IPS-18a (cell line): ENCODE results near the gene BCCIP.

Source experiments
- H3K27ac ChIP-seq: one replicate; pipeline ENCODE4 v1.5.1; 2013; ENCODE audit warnings: low read length
- H3K27me3 ChIP-seq: one replicate; pipeline ENCODE4 v1.6.1; 2013; ENCODE audit warnings: mild to moderate bottlenecking, low read length; ENCODE audit not compliant: control insufficient read depth, insufficient read depth
- H3K36me3 ChIP-seq: one replicate; pipeline ENCODE4 v1.6.1; 2013; ENCODE audit warnings: low read depth, low read length; ENCODE audit not compliant: control insufficient read depth
- H3K4me1 ChIP-seq: one replicate; pipeline ENCODE4 v1.6.1; 2013; ENCODE audit warnings: low read depth, low read length; ENCODE audit not compliant: control insufficient read depth
- H3K4me3 ChIP-seq: one replicate; pipeline ENCODE4 v1.5.1; 2013; ENCODE audit warnings: low read length
- H3K9ac ChIP-seq: one replicate; pipeline ENCODE4 v1.6.1; 2013; ENCODE audit warnings: mild to moderate bottlenecking, low read length, moderate library complexity
- H3K9me3 ChIP-seq: one replicate; pipeline ENCODE4 v1.6.1; 2013; ENCODE audit warnings: low read depth, low read length; ENCODE audit not compliant: control insufficient read depth

Gene BCCIP

GRCh38 chr10:125783408-125783807 is 39.9 kb upstream of the BCCIP start:
- H3K9me3 ChIP-seq = no peaks in the 10 kb centered on the region
- no peak overlapping the region for H3K9ac ChIP-seq
- H3K27ac ChIP-seq = no peak overlapping the region
- no peaks in the 10 kb centered on the region for H3K4me1 ChIP-seq
- H3K36me3 ChIP-seq = no peaks in the 10 kb centered on the region
- H3K4me3 ChIP-seq = no peak overlapping the region
- no peaks in the 10 kb centered on the region for H3K27me3 ChIP-seq

- Histone ChIP-seq H3K27ac (no peak overlapping the region), H3K9me3 (no peaks in the 10 kb centered on the region), H3K4me3 (no peak overlapping the region), H3K27me3 (no peaks in the 10 kb centered on the region), H3K4me1 (no peaks in the 10 kb centered on the region), H3K9ac (no peak overlapping the region), H3K36me3 (peaks cover under 1% of the 10 kb centered on the region)
These were observed 39.4 kb upstream of the BCCIP start for GRCh38 chr10:125783957-125784356.

DNA sequence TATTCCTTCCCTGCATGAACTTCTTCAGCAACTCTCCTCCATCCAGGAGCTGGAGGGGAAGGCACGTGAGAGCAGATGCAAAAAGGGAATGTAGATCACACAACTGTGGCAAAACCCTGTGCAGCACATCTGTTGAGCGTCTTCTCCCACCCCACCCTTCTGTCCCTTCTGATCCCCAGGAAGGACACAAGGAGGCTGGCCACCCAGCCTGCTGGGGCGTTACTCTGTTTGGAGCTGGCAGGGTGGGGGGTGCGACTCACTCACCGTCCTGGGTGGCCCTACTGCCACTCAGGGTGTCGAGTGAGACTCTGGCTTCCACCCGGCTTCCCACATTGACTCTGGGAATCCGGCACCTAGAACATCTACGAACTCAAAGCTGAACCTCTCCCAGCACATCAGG is 37.6 kb upstream of the BCCIP start:
- Histone ChIP-seq H3K9ac (no peak overlapping the region), H3K27me3 (no peaks in the 10 kb centered on the region), H3K27ac (no peak overlapping the region), H3K4me1 (no peaks in the 10 kb centered on the region), H3K36me3 (peaks cover 4% of the 10 kb centered on the region), H3K9me3 (no peaks in the 10 kb centered on the region), H3K4me3 (no peak overlapping the region)

DNA sequence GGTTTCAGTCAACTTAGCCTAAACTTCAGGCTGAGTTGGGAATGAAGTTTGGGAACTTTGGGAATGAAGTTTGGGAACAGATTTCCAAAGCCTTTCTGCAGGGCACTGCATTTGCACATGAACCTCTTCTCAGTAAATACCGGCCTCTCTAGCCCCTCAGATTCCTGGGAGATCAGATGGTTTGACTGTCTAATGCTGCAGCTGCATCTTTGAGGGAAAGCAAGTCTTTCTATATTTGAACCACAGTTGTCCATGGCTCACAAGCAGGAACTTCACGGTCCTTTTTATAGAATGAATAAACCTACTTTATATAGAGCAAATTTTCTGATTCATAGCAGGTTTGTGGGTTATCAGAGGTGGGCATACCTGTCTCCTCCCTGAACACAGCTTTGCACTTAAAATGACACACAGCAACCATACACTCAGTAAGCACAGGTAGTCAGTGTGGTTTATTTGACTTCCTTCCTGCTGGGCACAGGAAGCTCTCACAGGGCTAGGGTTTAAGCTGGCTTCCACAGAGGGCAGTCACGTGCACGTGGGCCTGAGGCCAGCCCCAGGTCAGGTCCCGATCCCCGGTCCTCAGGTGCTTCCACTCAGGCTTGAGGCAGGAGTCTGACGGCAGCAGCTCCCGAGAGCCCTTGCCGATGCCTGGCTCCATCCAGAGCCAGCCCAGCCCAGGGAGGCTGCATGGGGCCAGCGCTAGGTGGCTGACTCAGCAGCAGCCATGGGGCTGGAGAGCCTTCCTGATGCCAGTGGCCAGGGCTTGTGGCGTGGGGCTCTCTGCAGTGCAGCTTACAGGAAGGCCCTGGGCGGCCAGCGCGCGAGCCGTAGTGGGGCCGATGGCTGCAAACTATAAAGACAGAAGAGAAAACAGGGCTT is 35.0 kb upstream of the BCCIP start:
- no peak overlapping the region for H3K4me3 ChIP-seq
- H3K9me3 ChIP-seq = no peaks in the 10 kb centered on the region
- no peaks in the 10 kb centered on the region for H3K4me1 ChIP-seq
- no peak overlapping the region for H3K9ac ChIP-seq
- peaks cover 19% of the 10 kb centered on the region for H3K36me3 ChIP-seq
- H3K27me3 ChIP-seq = no peaks in the 10 kb centered on the region
- no peak overlapping the region for H3K27ac ChIP-seq

DNA sequence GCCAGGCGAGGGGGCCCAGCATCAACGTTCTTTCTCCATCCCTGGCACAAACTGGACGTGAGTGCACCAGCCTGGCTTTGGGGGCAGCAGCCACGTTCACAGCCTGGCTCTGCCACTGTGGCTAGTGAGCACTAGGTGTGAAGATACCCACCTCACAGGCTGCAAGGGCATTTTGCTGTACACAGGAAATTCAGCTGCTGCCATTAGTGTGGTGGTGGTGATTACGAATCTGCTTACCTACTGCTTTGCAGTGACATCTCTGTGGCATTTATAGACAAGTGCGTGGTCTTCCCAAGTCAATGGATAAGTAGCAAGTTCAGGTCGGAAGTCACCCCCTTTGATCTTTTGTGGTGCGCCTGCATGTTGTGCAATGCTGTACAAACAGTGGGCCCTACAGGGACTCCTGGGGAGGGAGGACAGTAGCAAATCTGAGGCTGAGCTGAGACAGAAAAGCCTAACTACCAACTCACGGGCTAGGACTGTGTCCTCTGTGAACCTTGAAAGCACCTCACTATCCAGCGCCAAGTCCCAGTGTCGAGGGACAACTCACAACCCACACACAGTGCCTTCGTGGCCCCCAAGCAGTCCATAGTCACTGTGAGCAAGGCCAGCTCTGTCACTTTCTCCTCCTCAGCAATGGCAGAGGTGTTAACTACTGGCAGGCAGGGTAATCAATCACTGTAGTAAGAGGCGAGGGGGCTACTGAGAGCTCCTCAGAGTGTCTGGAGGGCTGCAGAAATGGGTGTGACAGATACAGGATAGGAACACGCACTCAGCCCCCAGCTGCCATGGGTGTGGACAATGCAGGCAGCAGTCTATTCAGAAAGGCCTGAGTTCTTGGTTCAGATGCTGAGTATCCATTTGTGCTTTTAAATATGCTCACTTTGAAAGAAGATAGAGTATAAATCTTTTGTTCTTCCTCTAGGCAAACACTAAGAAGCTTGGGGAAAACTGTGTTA is 30.7 kb upstream of the BCCIP start:
- no peak overlapping the region for H3K4me3 ChIP-seq
- H3K4me1 ChIP-seq = no peaks in the 10 kb centered on the region
- H3K9ac ChIP-seq = no peak overlapping the region
- H3K27ac ChIP-seq = no peak overlapping the region
- H3K9me3 ChIP-seq = no peaks in the 10 kb centered on the region
- H3K36me3 ChIP-seq = peaks cover 39% of the 10 kb centered on the region
- no peaks in the 10 kb centered on the region for H3K27me3 ChIP-seq

DNA sequence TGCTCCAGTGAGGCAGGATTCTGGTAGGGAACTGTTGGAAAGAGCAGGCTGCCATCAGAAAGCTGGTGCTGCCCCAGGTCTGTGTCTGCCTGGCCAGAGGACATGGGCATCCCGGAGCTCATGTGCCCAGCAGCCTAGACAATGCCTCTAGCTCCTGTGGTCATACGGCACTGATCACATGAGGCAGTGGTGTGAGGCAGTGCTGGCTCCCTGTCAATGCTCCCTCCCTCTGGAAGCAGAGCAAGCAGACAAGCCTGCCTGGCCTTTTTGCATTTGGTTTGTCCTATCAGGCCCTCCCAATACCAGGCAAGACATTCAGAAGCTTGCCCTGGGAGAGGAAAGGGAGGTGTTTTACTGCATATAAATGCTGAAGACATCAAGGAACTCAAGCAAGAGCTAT is 28.2 kb upstream of the BCCIP start:
- no peak overlapping the region for H3K4me3 ChIP-seq
- H3K9ac ChIP-seq = no peak overlapping the region
- no peaks in the 10 kb centered on the region for H3K9me3 ChIP-seq
- no peaks in the 10 kb centered on the region for H3K27me3 ChIP-seq
- H3K27ac ChIP-seq = no peak overlapping the region
- peaks cover 34% of the 10 kb centered on the region for H3K36me3 ChIP-seq
- H3K4me1 ChIP-seq = no peaks in the 10 kb centered on the region

DNA sequence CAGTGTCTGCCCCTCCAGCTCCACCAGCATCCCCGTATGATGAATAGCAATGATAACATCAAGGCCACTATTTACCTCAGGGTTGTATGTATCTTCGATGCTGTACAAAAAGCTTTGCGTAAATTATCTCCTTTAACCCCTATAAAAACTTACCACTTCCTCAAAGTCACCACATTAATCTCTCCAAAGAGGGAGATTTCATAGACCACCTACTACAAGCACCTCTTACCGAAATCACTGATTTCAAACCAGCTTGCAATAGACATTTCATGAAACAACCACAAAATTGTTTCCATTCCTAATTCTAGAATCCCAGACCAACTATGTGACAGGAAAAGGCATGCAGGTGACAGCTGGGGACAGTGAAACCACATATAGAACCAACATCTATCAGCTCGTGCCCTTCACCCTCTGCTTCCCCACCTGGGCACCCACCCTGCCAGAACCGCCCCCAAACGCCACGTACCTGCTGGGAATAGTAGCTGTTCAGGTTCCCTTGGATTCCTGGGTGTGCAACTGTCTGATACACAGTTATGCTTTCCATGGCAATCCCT is 27.6 kb upstream of the BCCIP start:
- Histone ChIP-seq H3K27ac (no peak overlapping the region), H3K4me3 (no peak overlapping the region), H3K4me1 (no peaks in the 10 kb centered on the region), H3K9ac (no peak overlapping the region), H3K36me3 (peaks cover 34% of the 10 kb centered on the region), H3K9me3 (no peaks in the 10 kb centered on the region), H3K27me3 (no peaks in the 10 kb centered on the region)

GRCh38 chr10:125797424-125797823 is 25.9 kb upstream of the BCCIP start:
- no peak overlapping the region for H3K9ac ChIP-seq
- no peak overlapping the region for H3K27ac ChIP-seq
- no peaks in the 10 kb centered on the region for H3K9me3 ChIP-seq
- H3K27me3 ChIP-seq = no peaks in the 10 kb centered on the region
- H3K4me1 ChIP-seq = no peaks in the 10 kb centered on the region
- H3K4me3 ChIP-seq = no peak overlapping the region
- peaks cover 24% of the 10 kb centered on the region for H3K36me3 ChIP-seq

DNA sequence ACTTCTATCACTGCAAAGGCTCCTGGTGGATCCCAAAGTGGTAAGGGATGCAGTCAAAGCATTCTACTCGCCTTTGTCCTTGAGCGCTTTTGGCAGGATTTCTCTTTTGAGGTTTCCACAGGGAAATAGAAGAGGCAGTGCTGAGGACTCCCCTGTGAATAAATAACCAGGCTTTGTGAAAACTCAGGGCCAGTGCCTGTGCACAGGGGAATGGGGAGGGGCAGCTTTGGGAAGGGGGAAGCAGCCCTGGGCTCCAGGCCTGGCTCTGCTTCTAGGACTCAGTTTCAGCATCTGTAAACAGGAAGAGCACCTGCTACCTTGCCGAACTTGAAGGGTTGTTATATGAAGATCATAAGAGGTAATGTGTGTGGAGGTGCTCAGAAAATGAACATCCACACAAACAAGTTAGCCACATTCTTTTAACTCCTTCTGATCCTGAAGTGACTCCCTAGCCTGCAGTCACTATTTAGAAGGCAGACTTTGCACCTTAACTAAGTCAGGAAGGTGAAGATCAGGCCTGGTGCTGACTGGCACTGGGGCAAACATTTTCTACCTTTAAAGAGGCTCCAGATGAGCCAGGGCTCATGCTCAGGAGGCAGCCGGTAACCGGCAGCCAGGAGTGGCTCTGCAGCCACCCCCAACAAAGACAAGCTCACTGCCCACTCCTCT is 25.2 kb upstream of the BCCIP start:
- peaks cover 19% of the 10 kb centered on the region for H3K36me3 ChIP-seq
- no peak overlapping the region for H3K9ac ChIP-seq
- no peak overlapping the region for H3K27ac ChIP-seq
- no peaks in the 10 kb centered on the region for H3K27me3 ChIP-seq
- no peak overlapping the region for H3K4me3 ChIP-seq
- H3K9me3 ChIP-seq = no peaks in the 10 kb centered on the region
- H3K4me1 ChIP-seq = no peaks in the 10 kb centered on the region

DNA sequence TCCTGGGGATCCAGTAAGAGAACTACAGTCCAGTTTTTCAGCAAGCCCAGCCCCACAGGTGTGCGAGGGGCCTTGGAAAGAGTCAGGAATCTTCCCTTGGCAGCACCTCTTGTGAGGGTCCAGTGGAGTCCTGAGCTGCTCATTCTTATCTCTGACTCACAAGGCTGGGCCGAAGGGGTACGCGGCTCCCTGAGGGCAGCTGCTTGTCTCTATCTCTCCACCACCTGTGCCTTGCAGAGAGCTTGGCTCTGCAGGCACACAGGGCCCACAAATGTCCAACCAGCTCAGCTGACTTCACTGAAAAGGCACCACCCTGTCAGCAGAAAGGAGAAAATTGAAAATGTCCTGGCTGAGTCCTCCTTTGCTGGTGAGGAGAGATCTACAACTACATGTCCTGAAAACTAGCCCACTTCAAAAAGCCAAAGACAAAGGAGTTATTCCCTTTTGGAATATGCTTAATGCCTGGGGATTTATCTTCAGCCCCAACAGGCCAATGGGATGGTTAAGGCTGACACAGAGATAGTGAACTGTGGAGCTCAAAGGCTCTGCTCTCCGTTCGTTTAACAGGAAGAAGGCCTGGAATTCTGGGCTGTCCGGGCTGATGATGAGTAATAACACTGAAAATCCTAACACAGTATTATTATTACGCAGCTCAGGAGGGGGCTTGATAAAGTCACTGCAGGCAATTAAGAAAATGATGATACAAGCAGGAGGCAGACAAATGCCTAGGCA is 23.7 kb upstream of the BCCIP start:
- no peaks in the 10 kb centered on the region for H3K9me3 ChIP-seq
- no peak overlapping the region for H3K9ac ChIP-seq
- H3K36me3 ChIP-seq = peaks cover 10% of the 10 kb centered on the region
- H3K4me1 ChIP-seq = no peaks in the 10 kb centered on the region
- no peak overlapping the region for H3K27ac ChIP-seq
- H3K27me3 ChIP-seq = no peaks in the 10 kb centered on the region
- H3K4me3 ChIP-seq = no peak overlapping the region
